EH (cell line): ENCODE measurements around the gene MAN1A1.
A peak's percentile ranks its signal among the peaks of the same experiment; 100 is the strongest.

Source experiments
- DNase-seq: peaks from one replicate; pipeline ENCODE4 v3.0.0-alpha.2; 2015; ENCODE audit warnings: low read depth

Gene MAN1A1

GRCh38 chr6:119346450-119346849, 3.1 kb downstream of the MAN1A1 start:
- DNase-seq = no peak

- no peak for DNase-seq
Observed at GRCh38 chr6:119345114-119345513, 4.4 kb downstream of the MAN1A1 start.

- DNase-seq = no peak
Observed at GRCh38 chr6:119344306-119344705, 5.3 kb downstream of the MAN1A1 start.

DNA sequence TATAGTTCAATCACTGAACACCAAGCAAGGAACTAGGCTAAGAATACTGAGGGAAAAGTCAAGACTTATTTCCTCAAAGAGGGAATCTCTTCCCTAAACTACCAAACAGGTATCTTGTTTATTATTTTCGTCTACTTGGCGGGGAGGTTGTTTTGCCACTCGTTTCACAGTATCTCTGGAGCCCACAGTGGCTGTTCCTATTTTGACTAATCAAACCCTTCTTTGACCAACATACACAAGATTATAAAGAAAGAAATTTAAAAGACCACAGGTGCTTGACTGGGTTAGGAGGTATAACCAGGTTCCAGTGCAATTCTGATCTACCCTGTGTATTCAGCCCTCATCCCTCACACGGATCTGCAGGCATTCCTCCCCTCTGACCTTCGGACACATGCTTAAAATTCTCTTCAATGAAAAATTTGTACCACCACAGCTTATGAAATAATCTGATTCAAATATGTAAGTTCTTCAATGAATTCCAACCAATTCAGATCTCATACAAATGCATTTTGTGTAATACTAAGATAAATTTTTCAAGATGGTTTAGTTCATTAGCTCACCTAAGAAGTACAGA, 5.9 kb downstream of the MAN1A1 start:
- DNase-seq = no peak

DNA sequence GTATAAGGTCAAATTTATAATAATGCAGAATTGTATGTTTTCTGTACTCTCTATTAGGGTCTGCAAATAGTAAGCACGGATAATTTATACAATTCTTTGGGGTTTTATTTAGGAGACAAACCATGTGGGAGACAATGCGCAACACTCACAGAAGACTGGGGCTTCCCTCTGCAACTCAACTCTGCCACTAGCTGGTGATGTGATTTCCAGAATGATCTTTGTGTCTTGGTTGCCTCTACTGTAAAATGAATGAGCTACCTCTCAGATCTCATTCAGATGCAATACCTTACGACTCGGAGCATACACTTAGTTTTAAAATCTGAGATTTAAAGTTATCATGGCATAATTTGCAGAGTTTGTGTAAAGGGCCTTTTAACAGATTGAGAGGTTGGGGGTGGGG, 6.4 kb downstream of the MAN1A1 start:
- no peak for DNase-seq

GRCh38 chr6:119342430-119342829, 7.1 kb downstream of the MAN1A1 start:
- no peak for DNase-seq

DNA sequence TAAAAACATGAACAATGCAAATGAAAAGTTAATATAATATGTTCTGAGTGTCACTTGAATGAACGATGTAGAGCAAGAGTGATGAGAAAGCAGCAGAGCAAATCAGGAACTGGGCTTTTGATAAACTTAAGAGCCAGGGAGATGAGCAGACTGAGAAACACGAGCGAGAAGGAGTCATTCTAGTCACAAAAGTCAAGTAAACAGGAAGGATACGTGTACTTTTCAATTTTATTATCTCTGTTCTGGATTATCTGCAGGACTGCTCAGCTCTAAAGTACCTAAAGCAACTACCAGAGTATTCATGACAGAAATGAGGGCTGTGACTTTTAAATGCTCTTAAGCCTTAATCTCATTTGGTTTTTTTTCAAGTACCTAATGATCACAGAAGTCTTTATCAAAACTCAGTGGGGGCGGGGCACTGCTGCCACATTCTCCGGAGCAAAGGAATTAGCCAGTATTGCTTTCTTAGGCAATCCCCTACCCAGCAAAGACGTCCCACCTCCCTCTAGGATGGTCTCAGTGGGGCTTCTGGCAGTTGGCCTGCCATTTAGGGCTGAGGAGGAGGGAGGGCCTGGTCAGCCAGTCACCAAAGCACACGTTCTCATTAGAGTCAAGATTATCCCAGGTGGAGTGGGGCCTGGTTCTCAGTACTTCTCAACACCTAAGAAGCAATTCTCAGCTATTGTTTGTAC, 8.6 kb downstream of the MAN1A1 start:
- no peak for DNase-seq

- no peak for DNase-seq
Observed at GRCh38 chr6:119339941-119340456, 9.6 kb downstream of the MAN1A1 start.

DNA sequence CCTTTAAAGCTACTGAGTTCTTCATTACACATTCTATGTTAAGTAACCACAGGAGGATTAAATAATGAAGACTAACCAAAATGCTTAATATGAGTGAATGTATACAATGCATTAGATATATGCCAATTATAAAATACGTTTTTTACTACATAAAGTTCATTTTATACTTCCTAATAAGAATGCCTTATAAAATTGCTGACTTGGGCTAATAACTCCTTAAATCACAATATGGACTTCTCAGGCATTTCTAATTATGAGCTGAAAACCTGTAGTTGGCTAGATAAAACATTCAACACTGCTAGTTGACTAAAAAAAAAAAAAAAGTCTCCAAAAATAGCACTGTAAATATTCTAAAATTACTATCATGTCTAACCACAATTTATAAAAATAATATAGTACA, 11.8 kb downstream of the MAN1A1 start:
- DNase-seq = no peak

DNA sequence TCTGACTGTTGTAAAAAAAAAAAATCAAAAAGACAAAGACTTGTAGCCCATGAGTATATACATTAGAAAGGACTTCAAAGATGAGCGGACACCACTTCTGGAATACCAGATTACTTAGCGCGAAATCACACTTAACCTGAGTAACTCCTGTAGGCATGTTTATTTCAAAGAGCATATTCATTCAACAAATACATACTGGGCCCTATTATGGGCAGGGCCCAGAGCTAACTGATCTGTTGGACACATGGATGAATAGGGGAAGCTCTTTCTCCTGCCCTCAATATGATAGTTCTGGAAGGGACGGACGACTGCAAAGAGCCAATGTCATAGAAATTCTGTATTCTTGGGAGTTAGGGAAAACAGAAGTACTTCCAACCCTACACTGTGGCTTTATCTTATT, 12.3 kb downstream of the MAN1A1 start:
- no peak for DNase-seq

DNA sequence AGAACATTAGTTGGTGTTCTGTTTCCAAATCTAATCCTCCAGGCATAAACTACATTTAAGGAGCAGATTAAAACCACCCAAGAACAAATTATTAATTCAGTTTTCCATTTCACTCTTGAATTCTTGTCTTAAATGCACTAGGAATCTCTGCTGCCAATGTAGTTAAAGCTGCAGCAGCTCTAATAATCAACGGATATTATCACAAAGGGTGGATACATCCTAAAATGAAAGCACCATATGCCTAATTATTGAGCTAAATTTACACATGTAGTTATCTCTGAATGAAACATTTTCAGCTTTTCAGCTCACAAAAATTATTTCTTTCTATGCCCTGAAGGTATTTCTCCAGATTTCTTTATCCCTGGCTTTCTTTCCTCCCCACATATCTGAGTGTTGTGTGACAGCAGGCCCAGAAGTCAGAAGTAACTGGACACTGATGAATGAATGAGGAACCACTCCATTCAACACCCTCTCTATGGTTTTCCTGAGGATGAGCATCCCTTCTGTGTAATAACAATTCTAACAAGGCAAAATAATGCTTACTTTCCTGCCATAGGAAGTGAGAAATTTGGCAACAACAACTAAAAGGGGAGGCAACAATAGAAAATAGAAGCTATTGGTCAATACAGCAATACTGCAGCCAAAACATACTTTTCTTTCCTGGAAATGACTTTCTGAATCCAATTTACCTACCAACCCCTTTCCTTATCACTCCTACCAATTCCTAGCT, 14.9 kb downstream of the MAN1A1 start:
- DNase-seq = no peak

- peak; percentile 3 for DNase-seq
Observed at GRCh38 chr6:119333707-119334295, 15.8 kb downstream of the MAN1A1 start.

- no peak for DNase-seq
Observed at GRCh38 chr6:119333063-119333609, 16.4 kb downstream of the MAN1A1 start.

DNA sequence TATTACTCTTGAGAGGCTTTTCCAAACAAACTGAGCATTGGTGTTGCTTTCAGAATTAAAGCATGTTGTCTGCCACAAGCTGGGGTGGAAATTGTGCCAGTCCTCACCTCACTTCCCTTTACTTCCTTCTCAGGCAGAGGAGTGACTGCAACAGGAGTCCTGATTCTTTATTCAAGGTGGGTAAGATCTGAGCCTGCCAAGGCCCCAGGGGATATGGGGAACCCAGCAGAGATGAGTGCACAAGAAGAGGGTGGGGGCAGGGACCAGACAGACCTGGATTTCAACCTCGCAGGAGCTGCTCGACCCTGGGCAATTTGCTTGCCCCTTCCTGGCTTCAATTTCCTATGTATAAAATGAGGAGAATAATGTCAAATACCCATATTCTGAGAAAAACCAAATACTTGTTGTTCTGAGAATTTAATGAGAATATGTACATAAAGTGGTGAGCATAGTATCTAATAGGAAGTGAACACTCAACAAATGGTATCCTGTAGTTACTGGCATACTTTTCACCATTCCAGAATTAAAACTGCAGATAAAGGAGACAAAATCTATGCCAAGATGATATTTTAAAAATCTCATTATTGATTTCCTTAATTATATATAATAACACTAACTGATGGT, 17.8 kb downstream of the MAN1A1 start:
- no peak for DNase-seq

GRCh38 chr6:119330520-119331113, 18.9 kb downstream of the MAN1A1 start:
- no peak for DNase-seq

DNA sequence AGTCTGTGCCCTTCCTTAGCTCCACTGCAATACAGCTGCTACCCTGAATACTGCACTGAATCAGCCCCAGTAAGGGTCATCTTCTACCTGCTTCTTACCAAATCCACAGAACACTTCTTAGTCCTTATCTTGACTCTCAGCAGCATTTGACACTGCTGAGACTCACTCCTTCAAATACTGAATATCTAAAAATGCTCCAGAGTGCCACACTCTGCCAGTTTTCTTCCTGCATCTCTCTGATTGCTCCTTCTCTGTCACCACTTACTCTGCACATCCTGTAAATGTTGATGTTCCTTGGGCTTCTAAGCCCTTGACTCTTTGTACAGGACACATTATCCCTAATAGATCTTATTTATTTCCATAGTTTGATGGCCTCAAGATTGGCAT, 19.8 kb downstream of the MAN1A1 start:
- DNase-seq = no peak

DNA sequence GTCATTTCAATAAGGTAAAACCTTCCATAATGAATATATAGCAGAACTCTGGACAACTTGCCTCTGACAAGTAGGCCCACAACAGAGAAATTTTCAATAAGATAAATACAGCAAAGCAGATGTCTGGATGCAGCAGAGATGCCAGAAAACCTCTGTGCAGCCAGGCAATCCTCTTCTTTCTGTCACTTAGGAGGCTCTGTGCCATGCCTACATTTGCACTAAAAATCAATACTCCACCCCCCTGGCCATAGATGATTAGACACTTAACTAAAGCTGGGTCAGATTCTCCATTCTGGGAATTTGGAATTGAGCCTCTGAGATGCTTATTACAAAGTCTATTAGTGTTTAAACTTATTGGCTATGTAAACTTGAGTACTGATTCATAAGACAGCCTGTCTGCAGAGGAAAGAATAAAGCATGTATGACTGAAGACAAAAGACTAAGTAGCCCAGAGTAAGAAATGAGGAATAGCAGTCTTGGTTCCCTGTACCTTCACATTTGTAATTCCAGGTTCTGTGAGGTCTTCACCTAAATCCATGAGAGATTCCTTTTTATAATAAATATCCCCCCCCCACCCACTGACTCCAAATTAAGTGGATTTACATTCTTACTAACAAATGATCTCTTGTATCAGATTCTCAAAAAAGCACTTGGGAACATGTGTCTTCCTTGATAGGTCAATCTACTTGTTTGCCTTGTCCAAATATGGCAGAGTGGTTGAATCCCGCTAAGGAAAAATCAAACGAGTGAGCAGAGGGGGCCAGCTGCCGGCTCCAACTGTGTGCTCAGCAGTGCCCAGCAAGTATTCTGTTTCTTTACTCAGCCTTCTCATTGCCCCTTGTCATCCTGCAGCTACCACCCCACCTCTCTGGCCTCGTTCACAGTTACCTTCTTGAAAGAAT, 20.4 kb downstream of the MAN1A1 start:
- DNase-seq = no peak

DNA sequence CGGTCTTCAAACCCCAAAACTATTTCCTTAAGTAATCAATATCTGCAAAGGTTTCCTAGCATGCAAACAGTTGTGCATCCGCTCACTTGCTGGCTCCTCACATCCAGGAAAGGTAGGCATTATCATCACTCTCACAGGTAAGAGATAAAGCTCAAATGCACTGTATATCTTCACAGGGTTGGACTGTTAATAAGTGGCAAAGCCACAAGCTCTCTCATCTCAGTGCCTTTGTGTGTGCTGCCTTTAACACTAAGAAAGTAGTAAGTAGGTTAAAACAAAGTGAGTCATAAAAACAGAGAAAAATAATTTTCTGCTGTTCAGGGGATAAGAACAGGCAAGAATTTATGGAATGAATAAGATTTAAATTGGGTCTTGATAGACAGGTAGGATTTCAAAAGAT, 21.3 kb downstream of the MAN1A1 start:
- no peak for DNase-seq

GRCh38 chr6:119327810-119328209, 21.8 kb downstream of the MAN1A1 start:
- no peak for DNase-seq

GRCh38 chr6:119326291-119327005, 23.1 kb downstream of the MAN1A1 start:
- no peak for DNase-seq
